ENCODE data around the gene SLMAP. TPM values are rescaled to one million over a fixed set of nuclear protein-coding genes. Genes with fewer than 3 reads are reported as not detected.

The SLMAP gene
- total and polyA plus RNA-seq, 2 of the 13 experiments (the other 11 are each of a cell fraction or from before 2014, with no cell fraction given), result 24.0 to 48.3 TPM

- BruUV-seq (replicated peaks), result no TSS peak
- H3K4me1 ChIP-seq (ENCODE audit: insufficient read depth, low read length), result peaks cover 9% of the 10 kb centered on the region
- no peak for TF ChIP-seq ZNF468 (CRISPR knock-in tag; IDR thresholded peaks at IDR 0.05)
- no peak for TF ChIP-seq DNMT1 (CRISPR knock-in tag; IDR thresholded peaks at IDR 0.05)
- TF ChIP-seq ZNF160 (CRISPR knock-in tag; IDR thresholded peaks at IDR 0.05), result no peak
- no peak for TF ChIP-seq MED13 (CRISPR knock-in tag; IDR thresholded peaks at IDR 0.05)
- TF ChIP-seq ZNF274 (CRISPR knock-in tag; IDR thresholded peaks at IDR 0.05), result no peak
- TF ChIP-seq CBFB (CRISPR knock-in tag; IDR thresholded peaks at IDR 0.05), result no peak
- no peak for TF ChIP-seq TGIF2 (CRISPR knock-in tag; IDR thresholded peaks at IDR 0.05)
- TF ChIP-seq ZSCAN20 (CRISPR knock-in tag; IDR thresholded peaks at IDR 0.05; ENCODE audit: borderline replicate concordance), result no peak
- no peak for TF ChIP-seq EEA1 (CRISPR knock-in tag; IDR thresholded peaks at IDR 0.05; ENCODE audit: borderline replicate concordance)
- no peak for TF ChIP-seq ZNF670 (CRISPR knock-in tag; IDR thresholded peaks at IDR 0.05; ENCODE audit: borderline replicate concordance)
- CTCF ChIA-PET (ENCODE audit: low intra/inter-chr PET ratio, low total read pairs), result no interaction called here
- no peak overlapping the region for H3K27ac ChIP-seq (ENCODE audit: extremely low read length, insufficient read depth, low read length)
- no peaks in the 10 kb centered on the region for H3K27me3 ChIP-seq (ENCODE audit: control insufficient read depth in 1 of 2, insufficient read depth in 2 of 2, low read length in 2 of 2)
- ATAC-seq, result no peak
- H3K9me3 ChIP-seq (ENCODE audit: low read length), result no peaks in the 10 kb centered on the region
- POLR2A ChIA-PET, result no interaction called here
- FAIRE-seq, result no peak
- H3K4me3 ChIP-seq (replicated peaks in 1 of 3; ENCODE audit: insufficient read depth in 1 of 3, low read depth in 2 of 3, low read length in 3 of 3), result no peak overlapping the region
- peaks cover 4 to 7% of the 10 kb centered on the region in 2 experiments; a peak in 4 of 5 replicates for H3K36me3 ChIP-seq (replicated peaks in 1 of 2; ENCODE audit: control insufficient read depth in 1 of 2, insufficient read depth in 2 of 2, low read length in 2 of 2)
- no peak overlapping the region for H3K4me2 ChIP-seq (ENCODE audit: low read depth, low read length)
- H3K9ac ChIP-seq (ENCODE audit: insufficient read depth, low read depth, low read length), result no peak overlapping the region
- 92% methylated on average over 1 of the region's 1 CpG for WGBS (ENCODE audit: low lambda C conversion rate)
- no peak overlapping the region for H2AFZ ChIP-seq (ENCODE audit: low read length)
- no peak for DNase-seq (ENCODE audit: low spot score)
- no peaks in the 10 kb centered on the region for H4K20me1 ChIP-seq (ENCODE audit: insufficient read depth, low read length)
- in situ Hi-C loops (cut with HindIII; ENCODE audit: extremely low pct_ligation_motif_present, low pct_unique_long_range_greater_than_20kb) (no loop called here), intact Hi-C loops (cut with micrococcal nuclease; ENCODE audit: unreplicated experiment) (no loop called here)
- H3K79me2 ChIP-seq (ENCODE audit: insufficient read depth, low read length), result peaks cover 22% of the 10 kb centered on the region
Observed at GRCh38 chr3:57833763-57834162, 77.7 kb downstream of the SLMAP start.

GRCh38 chr3:57837686-57838085 lies 81.6 kb downstream of the SLMAP start:
- CTCF ChIA-PET (ENCODE audit: low intra/inter-chr PET ratio, low total read pairs), result no interaction called here
- POLR2A ChIA-PET, result no interaction called here
- 89% methylated on average over 3 of the region's 3 CpGs for WGBS (ENCODE audit: low lambda C conversion rate)
- no TSS peak for BruUV-seq (replicated peaks)
- Histone ChIP-seq H3K9ac (ENCODE audit: insufficient read depth, low read depth, low read length) (no peak overlapping the region), H3K9me3 (ENCODE audit: low read length) (no peaks in the 10 kb centered on the region), H3K36me3 (replicated peaks in 1 of 2; ENCODE audit: control insufficient read depth in 1 of 2, insufficient read depth in 2 of 2, low read length in 2 of 2) (peaks cover 2 to 3% of the 10 kb centered on the region in 2 experiments; a peak in 3 of 5 replicates), H3K4me3 (replicated peaks in 1 of 3; ENCODE audit: insufficient read depth in 1 of 3, low read depth in 2 of 3, low read length in 3 of 3) (no peak overlapping the region), H3K79me2 (ENCODE audit: insufficient read depth, low read length) (peaks cover 8% of the 10 kb centered on the region), H3K27me3 (ENCODE audit: control insufficient read depth in 1 of 2, insufficient read depth in 2 of 2, low read length in 2 of 2) (no peaks in the 10 kb centered on the region), H3K27ac (ENCODE audit: extremely low read length, insufficient read depth, low read length) (no peak overlapping the region), H4K20me1 (ENCODE audit: insufficient read depth, low read length) (no peaks in the 10 kb centered on the region), H2AFZ (ENCODE audit: low read length) (no peak overlapping the region), H3K4me1 (ENCODE audit: insufficient read depth, low read length) (peaks cover 30% of the 10 kb centered on the region), H3K4me2 (ENCODE audit: low read depth, low read length) (no peak overlapping the region)
- no peak for DNase-seq (ENCODE audit: low spot score)
- ATAC-seq, result no peak
- FAIRE-seq, result no peak
- intact Hi-C loops (cut with micrococcal nuclease; ENCODE audit: unreplicated experiment) (no loop called here), in situ Hi-C loops (cut with HindIII; ENCODE audit: extremely low pct_ligation_motif_present, low pct_unique_long_range_greater_than_20kb) (no loop called here)
- TF ChIP-seq, protein P1, sequence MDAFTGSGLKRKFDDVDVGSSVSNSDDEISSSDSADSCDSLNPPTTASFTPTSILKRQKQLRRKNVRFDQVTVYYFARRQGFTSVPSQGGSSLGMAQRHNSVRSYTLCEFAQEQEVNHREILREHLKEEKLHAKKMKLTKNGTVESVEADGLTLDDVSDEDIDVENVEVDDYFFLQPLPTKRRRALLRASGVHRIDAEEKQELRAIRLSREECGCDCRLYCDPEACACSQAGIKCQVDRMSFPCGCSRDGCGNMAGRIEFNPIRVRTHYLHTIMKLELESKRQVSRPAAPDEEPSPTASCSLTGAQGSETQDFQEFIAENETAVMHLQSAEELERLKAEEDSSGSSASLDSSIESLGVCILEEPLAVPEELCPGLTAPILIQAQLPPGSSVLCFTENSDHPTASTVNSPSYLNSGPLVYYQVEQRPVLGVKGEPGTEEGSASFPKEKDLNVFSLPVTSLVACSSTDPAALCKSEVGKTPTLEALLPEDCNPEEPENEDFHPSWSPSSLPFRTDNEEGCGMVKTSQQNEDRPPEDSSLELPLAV (CRISPR knock-in tag; conservative IDR thresholded peaks at IDR 0.05; ENCODE audit: low read depth), result no peak
- TF ChIP-seq AKAP8 (CRISPR knock-in tag; IDR thresholded peaks at IDR 0.05) (no peak), SNAI1 (CRISPR knock-in tag; IDR thresholded peaks at IDR 0.05; ENCODE audit: borderline replicate concordance) (no peak), GATAD2A (CRISPR knock-in tag; IDR thresholded peaks at IDR 0.05) (no peak), NFKB2 (CRISPR knock-in tag; IDR thresholded peaks at IDR 0.05; ENCODE audit: borderline replicate concordance) (no peak), TAF1 (CRISPR knock-in tag; IDR thresholded peaks at IDR 0.05) (no peak), SIX4 (CRISPR knock-in tag; IDR thresholded peaks at IDR 0.05) (no peak), SOX6 (IDR thresholded peaks at IDR 0.05) (no peak), SOX6 (CRISPR knock-in tag; IDR thresholded peaks at IDR 0.05) (no peak), ZNF207 (IDR thresholded peaks at IDR 0.05; ENCODE audit: borderline replicate concordance) (no peak), MAFG (CRISPR knock-in tag; IDR thresholded peaks at IDR 0.05) (no peak), RNF2 (conservative IDR thresholded peaks at IDR 0.05; ENCODE audit: low read depth) (no peak), MTA1 (CRISPR knock-in tag; IDR thresholded peaks at IDR 0.05; ENCODE audit: borderline replicate concordance) (no peak), ZNF468 (CRISPR knock-in tag; IDR thresholded peaks at IDR 0.05) (no peak)
